Stimulated activated naive CD8-positive, alpha-beta T cell treated with anti-CD3 and anti-CD28 coated beads, Interleukin-15, Interleukin-2, amounts not matched to agents 100 U/mL and 50 U/mL, for 24 hours (primary cell): ENCODE data around the gene TMEM150C.

Experiments used
- ATAC-seq: fragments of 150-1000 bp; cut with Tn5 transposase; one replicate; pipeline ENCODE4 v1.10.0; 2021
- DNase-seq: peaks from one replicate; pipeline ENCODE4 v3.0.0; 2021

Gene TMEM150C

GRCh38 chr4:82561786-82562563, at the start of gene TMEM150C:
TMEM150C (minus strand) TSS chr4:82561988; CDS start chr4:82504657, 57,331 bp downstream.
- ATAC-seq (peak; percentile 28), DNase-seq (peak; percentile 14)

- DNase-seq (no peak), ATAC-seq (no peak)
These were observed 49.7 kb upstream of the TMEM150C start for GRCh38 chr4:82611527-82611926.

GRCh38 chr4:82610041-82610440, 48.3 kb upstream of the TMEM150C start:
- ATAC-seq = no peak
- DNase-seq = no peak

GRCh38 chr4:82606622-82607021, 44.8 kb upstream of the TMEM150C start:
- DNase-seq (no peak), ATAC-seq (no peak)

GRCh38 chr4:82604522-82604921, 42.7 kb upstream of the TMEM150C start:
- DNase-seq (no peak), ATAC-seq (no peak)

- DNase-seq (no peak), ATAC-seq (no peak)
These were observed 39.6 kb upstream of the TMEM150C start for GRCh38 chr4:82601242-82602015.

GRCh38 chr4:82599336-82599735, 37.5 kb upstream of the TMEM150C start:
- DNase-seq (no peak), ATAC-seq (no peak)

- no peak for DNase-seq
- ATAC-seq = no peak
These were observed 32.7 kb upstream of the TMEM150C start for GRCh38 chr4:82594456-82594855.

- ATAC-seq = no peak
- no peak for DNase-seq
These were observed 31.6 kb upstream of the TMEM150C start for GRCh38 chr4:82593411-82593810.

GRCh38 chr4:82592639-82593038, 30.9 kb upstream of the TMEM150C start:
- ATAC-seq (no peak), DNase-seq (no peak)

GRCh38 chr4:82591592-82591991, 29.8 kb upstream of the TMEM150C start:
- no peak for ATAC-seq
- no peak for DNase-seq

- DNase-seq = no peak
- no peak for ATAC-seq
These were observed 28.0 kb upstream of the TMEM150C start for GRCh38 chr4:82589756-82590155.

- DNase-seq = no peak
- ATAC-seq = no peak
These were observed 27.0 kb upstream of the TMEM150C start for GRCh38 chr4:82588771-82589270.

- DNase-seq (no peak), ATAC-seq (no peak)
These were observed 26.2 kb upstream of the TMEM150C start for GRCh38 chr4:82587826-82588540.

GRCh38 chr4:82585690-82586435, 24.1 kb upstream of the TMEM150C start:
- DNase-seq (no peak), ATAC-seq (no peak)

GRCh38 chr4:82584931-82585330, 23.1 kb upstream of the TMEM150C start:
- DNase-seq = no peak
- no peak for ATAC-seq

GRCh38 chr4:82583897-82584587, 22.3 kb upstream of the TMEM150C start:
- ATAC-seq (no peak), DNase-seq (no peak)

- DNase-seq = no peak
These were observed 18.1 kb upstream of the TMEM150C start for GRCh38 chr4:82579932-82580331.

GRCh38 chr4:82578935-82579334, 17.1 kb upstream of the TMEM150C start:
- DNase-seq (no peak), ATAC-seq (no peak)

More at GRCh38 chr4:82579932-82580331, 18.1 kb upstream of the TMEM150C start:
- no peak for ATAC-seq

- no peak for ATAC-seq
- no peak for DNase-seq
These were observed 15.7 kb upstream of the TMEM150C start for GRCh38 chr4:82577451-82577850.

- DNase-seq (no peak), ATAC-seq (no peak)
These were observed 7.9 kb upstream of the TMEM150C start for GRCh38 chr4:82569727-82570126.
